Right lobe of liver (tissue), 6 donors: ENCODE results near the gene ZCCHC13. TPM values are rescaled to one million over a fixed set of nuclear protein-coding genes. Genes with fewer than 3 reads are reported as not detected.
A peak's percentile ranks its signal among the peaks of the same experiment; 100 is the strongest.

Experiments used
- ATAC-seq, 4 donors: fragments of 200-7000 bp; cut with Tn5 transposase; one replicate each; pipeline ENCODE4 v1.9.1; 2020; ENCODE audit warnings: mild to moderate bottlenecking in 4 of 4, moderate library complexity in 4 of 4
- DNase-seq, 3 donors: peaks; one replicate each; pipeline ENCODE4 v3.0.0-alpha.2; 2020
- H3K27ac ChIP-seq, 3 donors: fragments of 200-600 bp; one replicate each; pipeline ENCODE4 v1.8.0; 2022
- H3K27me3 ChIP-seq, 2 donors: fragments of 200-600 bp; one replicate each; pipeline ENCODE4 v1.8.0; 2022
- H3K36me3 ChIP-seq, 4 donors: fragments of 200-600 bp; sonication (generic) in 1 of 4; one replicate each; pipeline versions ENCODE4 v1.5.1 to v1.8.0; 2017 to 2022; ENCODE audit warnings: control low read depth in 1 of 4
- H3K4me1 ChIP-seq, 4 donors: fragments of 200-600 bp; sonication (generic) in 1 of 4; one replicate each; pipeline versions ENCODE4 v1.5.1 to v1.8.0; 2017 to 2022; ENCODE audit warnings: control low read depth in 1 of 4
- H3K4me3 ChIP-seq, 3 donors: fragments of 200-600 bp; one replicate each; pipeline ENCODE4 v1.8.0; 2022
- H3K9me3 ChIP-seq, 4 donors: fragments of 200-600 bp; sonication (generic) in 1 of 4; one replicate each; pipeline versions ENCODE4 v1.5.1 to v1.8.0; 2017 to 2022; ENCODE audit warnings: control low read depth in 1 of 4
- CTCF ChIP-seq, 4 donors: fragments of 200-600 bp in 3 of 4; fragments of 450-650 bp in 1 of 4; IDR thresholded peaks; one replicate each; pipeline versions ENCODE4 v1.5.1 to v1.8.0; 2016 to 2022; ENCODE audit warnings: antibody characterized with exemption in 4 of 4, mild to moderate bottlenecking in 2 of 4
- POLR2A ChIP-seq: fragments of 450-650 bp; IDR thresholded peaks from one replicate; pipeline ENCODE4 v1.6.1; 2017; ENCODE audit warnings: antibody characterized with exemption, mild to moderate bottlenecking
- whole genome bisulfite sequencing: methylation state at CpG from one replicate; pipeline ENCODE4 v1.1.6; 2018; ENCODE audit warnings: low coverage, low lambda C conversion rate; ENCODE audit not compliant: insufficient coverage; ENCODE audit errors: missing lambda C conversion rate; 5-methylcytosine and 5-hydroxymethylcytosine counted together
- intact Hi-C, 2 donors: fragments of 100-400 bp; cut with DNase I; formaldehyde crosslinking; loops; one replicate each; pipeline versions ENCODE4 v1.11.2 to v1.14.1; 2022
- total RNA-seq, 6 experiments: library from RNA; depleted of rRNA in 2 of 6; stranded (reverse); fragments of >200 nt in 2 of 6; fragmentation: NEBNext Ultra II Directional in 3 of 6; extraction: Animal tissue kit (Norgen Biotek cat#: 25700) in 3 of 6; gene quantifications; one replicate each; pipeline versions ENCODE4 v1.1.0 to v1.2.4, GENCODE V29; 2016 to 2023
- donor health status: DM: no; HTN: yes; CAD: no.
- donor health status: DM: no; HTN: no; CAD: no.
- donor health status: DM: no; HTN: no; CAD: no.
- donor health status: DM: no; HTN: yes; CAD: no.
- donor health status: DM: no; HTN: yes; CAD: no.

ZCCHC13 gene
- total RNA-seq, 6 experiments from 2014 or later, result not detected

- Histone ChIP-seq H3K27ac (no peak overlapping the region), H3K36me3 (peaks cover 0 to 30% (median 9%) of the 10 kb centered on the region in 4 donors), H3K27me3 (no peaks in the 10 kb centered on the region), H3K4me3 (no peak overlapping the region), H3K4me1 (no peaks in the 10 kb centered on the region), H3K9me3 (no peaks in the 10 kb centered on the region)
- 14% methylated on average over 1 of the region's 1 CpG for WGBS
- TF ChIP-seq CTCF (IDR thresholded peaks at IDR 0.05) (no peak), POLR2A (no peak)
- DNase-seq, result no peak
- intact Hi-C loops, result no loop called here
- ATAC-seq, result no peak
Observed at GRCh38 chrX:74284391-74284952, 19.5 kb upstream of the ZCCHC13 start.

GRCh38 chrX:74286950-74287740 is 16.8 kb upstream of the ZCCHC13 start:
- peak in 1 of 4 donors; percentile 36 for ATAC-seq

GRCh38 chrX:74291577-74291963 is 12.4 kb upstream of the ZCCHC13 start:
- peak; percentile 5 to 33 (median 12) for ATAC-seq
- H3K4me1 ChIP-seq, result no peaks in the 10 kb centered on the region
- H3K9me3 ChIP-seq, result no peaks in the 10 kb centered on the region
- no peaks in the 10 kb centered on the region for H3K27me3 ChIP-seq
- H3K27ac ChIP-seq, result peak overlapping the region; percentile 82 to 90 (median 85)
- no peak for DNase-seq
- 20% methylated on average over 6 of the region's 6 CpGs for WGBS
- H3K4me3 ChIP-seq, result peak overlapping the region; percentile 46 to 59 (median 57)
- TF ChIP-seq CTCF (IDR thresholded peaks at IDR 0.05) (no peak), POLR2A (no peak)
- no peaks in the 10 kb centered on the region for H3K36me3 ChIP-seq
- intact Hi-C loops, result no loop called here

More at GRCh38 chrX:74286950-74287740, 16.8 kb upstream of the ZCCHC13 start:
- H3K27ac ChIP-seq, result no peak overlapping the region
- no peaks in the 10 kb centered on the region for H3K9me3 ChIP-seq
- no peaks in the 10 kb centered on the region for H3K27me3 ChIP-seq
- H3K36me3 ChIP-seq, result peaks cover 0 to 4% (median 0%) of the 10 kb centered on the region in 4 donors
- DNase-seq, result no peak
- H3K4me1 ChIP-seq, result no peaks in the 10 kb centered on the region
- no peak overlapping the region for H3K4me3 ChIP-seq
- no peak for TF ChIP-seq CTCF (IDR thresholded peaks at IDR 0.05)
- no peak for TF ChIP-seq POLR2A
- WGBS, result 80% methylated on average over 5 of the region's 5 CpGs
- intact Hi-C loops, result no loop called here

GRCh38 chrX:74291964-74292807 is 11.8 kb upstream of the ZCCHC13 start:
- 21% methylated on average over 34 of the region's 42 CpGs for WGBS
- TF ChIP-seq CTCF (IDR thresholded peaks at IDR 0.05) (peak in 3 of 4 donors; percentile 5 to 33 (median 30)), POLR2A (peak; percentile 64)
- intact Hi-C loops, result no loop called here

More at GRCh38 chrX:74291964-74292807, 11.8 kb upstream of the ZCCHC13 start:
- ATAC-seq (peak; percentile 89 to 95 (median 90)), DNase-seq (peak; percentile 87 to 91 (median 88))
- peak overlapping the region; percentile 82 to 90 (median 85) for H3K27ac ChIP-seq
- H3K4me1 ChIP-seq, result no peaks in the 10 kb centered on the region
- H3K9me3 ChIP-seq, result no peaks in the 10 kb centered on the region
- H3K4me3 ChIP-seq, result peak overlapping the region; percentile 46 to 59 (median 57)
- no peaks in the 10 kb centered on the region for H3K27me3 ChIP-seq
- H3K36me3 ChIP-seq, result no peaks in the 10 kb centered on the region
